Measurements from ENCODE around the gene CHCHD3.
"Not testable (repeated sequence)": the region's sequence is repeated elsewhere in the genome, so short reads cannot be mapped to it uniquely, and the experiment has no call there.

The CHCHD3 gene

GRCh38 chr7:132942701-132943100 lies 139.2 kb downstream of the CHCHD3 start:
- DNase-seq, result no peak

GRCh38 chr7:132941905-132942304 lies 140.0 kb downstream of the CHCHD3 start:
- DNase-seq, result no peak

- no peak for DNase-seq
Measured at GRCh38 chr7:132941428-132941827, 140.5 kb downstream of the CHCHD3 start.

GRCh38 chr7:132940084-132940483 lies 141.8 kb downstream of the CHCHD3 start:
- DNase-seq, result no peak

- no peak for DNase-seq
Measured at GRCh38 chr7:132939495-132939894, 142.4 kb downstream of the CHCHD3 start.

- no peak for DNase-seq
Measured at GRCh38 chr7:132937286-132937685, 144.6 kb downstream of the CHCHD3 start.

- no peak for DNase-seq
Measured at GRCh38 chr7:132935608-132936007, 146.3 kb downstream of the CHCHD3 start.

GRCh38 chr7:132934017-132934416 lies 147.9 kb downstream of the CHCHD3 start:
- no peak for DNase-seq

- no peak for DNase-seq
Measured at GRCh38 chr7:132933072-132933458, 148.8 kb downstream of the CHCHD3 start.

- DNase-seq, result no peak
Measured at GRCh38 chr7:132932296-132933071, 149.4 kb downstream of the CHCHD3 start.

- no peak for DNase-seq
Measured at GRCh38 chr7:132930881-132931280, 151.0 kb downstream of the CHCHD3 start.

GRCh38 chr7:132929944-132930343 lies 151.9 kb downstream of the CHCHD3 start:
- DNase-seq, result not testable (repeated sequence)

- DNase-seq, result no peak
Measured at GRCh38 chr7:132919771-132920170, 162.1 kb downstream of the CHCHD3 start.

- DNase-seq, result no peak
Measured at GRCh38 chr7:132915647-132916046, 166.2 kb downstream of the CHCHD3 start.

- DNase-seq, result no peak
Measured at GRCh38 chr7:132910657-132911056, 171.2 kb downstream of the CHCHD3 start.

- no peak for DNase-seq
Measured at GRCh38 chr7:132907380-132907940, 174.4 kb downstream of the CHCHD3 start.

GRCh38 chr7:132906193-132906835 lies 175.6 kb downstream of the CHCHD3 start:
- no peak for DNase-seq

GRCh38 chr7:132905136-132905535 lies 176.8 kb downstream of the CHCHD3 start:
- DNase-seq, result not testable (repeated sequence)

GRCh38 chr7:132904209-132904608 lies 177.7 kb downstream of the CHCHD3 start:
- DNase-seq, result no peak

- not testable (repeated sequence) for DNase-seq
Measured at GRCh38 chr7:132902294-132902693, 179.6 kb downstream of the CHCHD3 start.

- no peak for DNase-seq
Measured at GRCh38 chr7:132901241-132901640, 180.6 kb downstream of the CHCHD3 start.

GRCh38 chr7:132899833-132900232 lies 182.1 kb downstream of the CHCHD3 start:
- DNase-seq, result no peak

GRCh38 chr7:132898641-132899175 lies 183.2 kb downstream of the CHCHD3 start:
- not testable (repeated sequence) for DNase-seq
